ENCODE measurements around the gene TMEM9B. TPM values are rescaled to one million over a fixed set of nuclear protein-coding genes. Genes with fewer than 3 reads are reported as not detected.

Gene TMEM9B
- polyA plus RNA-seq, 3 donors, result 25.5 to 149 (median 141) TPM

GRCh38 chr11:8927233-8927632, 37.0 kb downstream of the TMEM9B start:
- peaks cover 9 to 22% of the 10 kb centered on the region in 2 donors for H3K36me3 Mint-ChIP-seq
- intact Hi-C loops (cut with micrococcal nuclease), result no loop called here
- no peaks in the 10 kb centered on the region for H3K27me3 ChIP-seq (ENCODE audit: control insufficient read depth in 2 of 2, insufficient read depth in 2 of 2, low read length in 2 of 2)
- no peak overlapping the region for H3K4me2 ChIP-seq (replicated peaks; ENCODE audit: extremely low read depth, low read length, poor library complexity, severe bottlenecking)
- H3K4me3 Mint-ChIP-seq, result no peak overlapping the region
- no peak overlapping the region for H3K9ac ChIP-seq (ENCODE audit: insufficient read depth, low read length, poor library complexity, severe bottlenecking)
- no peaks in the 10 kb centered on the region for H3K4me1 ChIP-seq (ENCODE audit: control insufficient read depth in 1 of 2, insufficient read depth in 2 of 2, low read length in 2 of 2)
- no peak overlapping the region for H3K4me3 ChIP-seq (replicated peaks in 1 of 3; ENCODE audit: low read depth in 2 of 3, low read length in 3 of 3)
- H3K27ac ChIP-seq (ENCODE audit: low read depth in 1 of 2, low read length in 2 of 2), result no peak overlapping the region
- H3K36me3 ChIP-seq (replicated peaks in 1 of 2; ENCODE audit: control insufficient read depth in 1 of 2, insufficient read depth in 2 of 2, low read length in 2 of 2), result peaks cover 6 to 17% of the 10 kb centered on the region in 2 donors
- peaks cover 0 to 2% (median 0%) of the 10 kb centered on the region in 7 donors for H3K9me3 Mint-ChIP-seq
- WGBS (ENCODE audit: insufficient coverage), result 83% methylated on average over 5 of the region's 5 CpGs
- no peaks in the 10 kb centered on the region for H3K9me3 ChIP-seq (replicated peaks in 1 of 2; ENCODE audit: control insufficient read depth in 1 of 2, insufficient read depth in 1 of 2, low read length in 2 of 2)
- no peak overlapping the region for H2AFZ ChIP-seq (ENCODE audit: insufficient read depth, low read depth, low read length, poor library complexity, severe bottlenecking)
- H3K27ac Mint-ChIP-seq, result no peak overlapping the region
- TF ChIP-seq CTCF (IDR thresholded peaks at IDR 0.05), result no peak
- H3K27me3 Mint-ChIP-seq (ENCODE audit: low read depth in 3 of 3), result peaks cover 0 to 3% (median 0%) of the 10 kb centered on the region in 3 donors
- H3K79me2 ChIP-seq (ENCODE audit: insufficient read depth, low read length), result no peaks in the 10 kb centered on the region
- H4K20me1 ChIP-seq (ENCODE audit: insufficient read depth, low read length), result no peaks in the 10 kb centered on the region
- H3K4me1 Mint-ChIP-seq, result peaks cover 4% of the 10 kb centered on the region
- DNase-seq, result no peak

- Mint-ChIP-seq H3K27me3 (ENCODE audit: low read depth in 3 of 3) (peaks cover 0 to 3% (median 0%) of the 10 kb centered on the region in 3 donors), H3K27ac (peak overlapping the region in 2 of 7 donors; percentile 13 to 70), H3K9me3 (peaks cover 0 to 2% (median 0%) of the 10 kb centered on the region in 7 donors), H3K4me1 (peaks cover 4% of the 10 kb centered on the region), H3K4me3 (no peak overlapping the region), H3K36me3 (peaks cover 13 to 32% of the 10 kb centered on the region in 2 donors)
- H3K27me3 ChIP-seq (ENCODE audit: control insufficient read depth in 2 of 2, insufficient read depth in 2 of 2, low read length in 2 of 2), result no peaks in the 10 kb centered on the region
- intact Hi-C loops (cut with micrococcal nuclease), result no loop called here
- H3K36me3 ChIP-seq (replicated peaks in 1 of 2; ENCODE audit: control insufficient read depth in 1 of 2, insufficient read depth in 2 of 2, low read length in 2 of 2), result peaks cover 6 to 27% of the 10 kb centered on the region in 2 donors
- WGBS (ENCODE audit: insufficient coverage), result 92% methylated on average over 5 of the region's 5 CpGs
- no peak overlapping the region for H3K4me3 ChIP-seq (replicated peaks in 1 of 3; ENCODE audit: low read depth in 2 of 3, low read length in 3 of 3)
- no peak overlapping the region for H3K4me2 ChIP-seq (replicated peaks; ENCODE audit: extremely low read depth, low read length, poor library complexity, severe bottlenecking)
- TF ChIP-seq CTCF (IDR thresholded peaks at IDR 0.05), result no peak
- no peak for DNase-seq
- H4K20me1 ChIP-seq (ENCODE audit: insufficient read depth, low read length), result no peaks in the 10 kb centered on the region
- H3K27ac ChIP-seq (ENCODE audit: low read depth in 1 of 2, low read length in 2 of 2), result no peak overlapping the region
- H3K4me1 ChIP-seq (ENCODE audit: control insufficient read depth in 1 of 2, insufficient read depth in 2 of 2, low read length in 2 of 2), result no peaks in the 10 kb centered on the region
- no peak overlapping the region for H2AFZ ChIP-seq (ENCODE audit: insufficient read depth, low read depth, low read length, poor library complexity, severe bottlenecking)
- H3K9ac ChIP-seq (ENCODE audit: insufficient read depth, low read length, poor library complexity, severe bottlenecking), result no peak overlapping the region
- no peaks in the 10 kb centered on the region for H3K79me2 ChIP-seq (ENCODE audit: insufficient read depth, low read length)
- no peaks in the 10 kb centered on the region for H3K9me3 ChIP-seq (replicated peaks in 1 of 2; ENCODE audit: control insufficient read depth in 1 of 2, insufficient read depth in 1 of 2, low read length in 2 of 2)
Observed at GRCh38 chr11:8926236-8926635, 38.0 kb downstream of the TMEM9B start.

All from CD14-positive monocyte (primary cell).